GM12875 (cell line): ENCODE measurements around the gene SOST.
A peak's percentile ranks its signal among the peaks of the same experiment; 100 is the strongest.

ENCODE experiments used
- H3K4me3 ChIP-seq: one replicate; pipeline ENCODE4 v1.5.1; 2011; ENCODE audit warnings: low read depth, low read length, control low read depth
- TF ChIP-seq, protein P1 (sequence below): IDR thresholded peaks from 2 replicates; pipeline ENCODE4 v1.5.1; 2011; ENCODE audit warnings: low read depth, mild to moderate bottlenecking, control low read depth, inconsistent platforms, low read length, moderate library complexity, borderline replicate concordance; ENCODE audit not compliant: insufficient read depth

Gene SOST

DNA sequence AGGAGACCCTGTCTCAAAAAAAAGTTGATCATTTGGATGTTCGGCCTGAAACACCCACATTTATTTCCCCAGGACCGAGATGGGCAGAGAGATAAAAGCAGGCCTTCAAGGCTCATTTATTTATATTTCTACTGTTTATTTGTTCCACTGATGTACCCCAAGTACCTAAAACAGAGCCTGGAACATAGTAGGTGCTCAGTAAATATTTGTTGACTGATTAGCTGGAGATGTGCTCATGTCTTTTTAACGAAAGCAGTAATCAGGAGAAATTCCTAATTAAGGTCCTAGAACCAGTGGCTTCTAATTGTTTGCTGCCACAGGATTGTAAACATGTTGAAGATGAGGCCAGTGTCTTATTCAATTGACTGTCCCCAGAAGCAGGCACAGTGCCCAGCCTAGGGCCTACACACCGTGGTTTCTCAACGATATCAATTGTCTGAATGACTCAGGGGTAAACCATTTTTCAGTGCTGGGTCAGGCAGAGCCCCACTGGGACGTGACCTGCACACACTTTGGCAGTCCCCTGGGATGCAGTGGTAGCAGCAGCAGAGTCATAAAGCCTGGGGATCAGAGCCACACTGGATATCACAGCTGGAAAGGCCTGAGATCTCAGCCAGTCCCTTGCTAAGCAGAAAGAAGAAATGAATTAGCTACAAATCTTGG, 34.8 kb downstream of the SOST start:
- H3K4me3 ChIP-seq: no peak overlapping the region

DNA sequence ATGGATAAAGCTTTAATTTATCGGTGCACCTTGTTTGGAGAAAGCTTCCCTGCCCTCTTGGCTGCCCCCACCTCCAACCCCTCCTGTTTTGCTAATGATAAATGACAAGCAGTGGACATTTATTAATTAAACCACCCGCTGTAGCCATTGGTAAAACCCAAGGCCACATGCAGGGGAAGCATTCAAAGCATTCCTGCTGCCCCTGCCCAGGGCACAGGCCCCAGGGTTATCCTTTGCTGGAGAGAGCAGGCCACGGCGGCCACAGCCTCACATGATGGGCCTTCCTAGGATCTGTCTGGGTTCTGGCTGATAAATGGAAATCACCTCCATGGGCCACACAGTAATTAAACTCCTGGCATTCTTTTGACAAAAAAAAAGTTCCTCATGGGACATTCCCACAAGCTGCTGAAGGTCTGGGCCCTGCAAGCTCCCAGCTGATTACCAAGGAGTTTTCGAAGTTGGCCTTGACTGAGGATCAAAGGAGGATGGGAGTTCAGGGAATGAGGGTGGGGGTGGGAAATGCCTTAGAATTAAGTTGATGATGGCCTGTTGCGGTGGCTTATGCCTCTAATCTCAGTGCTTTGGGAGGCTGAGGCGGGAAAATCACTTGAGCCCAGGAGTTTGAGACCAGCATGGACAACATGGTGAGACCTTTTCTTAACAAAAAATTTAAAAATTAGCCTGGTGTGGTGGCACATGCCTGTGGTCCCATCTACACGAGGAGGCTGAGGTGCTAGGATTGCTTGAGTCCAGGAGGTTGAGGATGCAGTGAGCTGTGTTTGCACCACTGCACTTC, 35.5 kb downstream of the SOST start:
- H3K4me3 ChIP-seq: no peak overlapping the region
- TF ChIP-seq, protein P1, sequence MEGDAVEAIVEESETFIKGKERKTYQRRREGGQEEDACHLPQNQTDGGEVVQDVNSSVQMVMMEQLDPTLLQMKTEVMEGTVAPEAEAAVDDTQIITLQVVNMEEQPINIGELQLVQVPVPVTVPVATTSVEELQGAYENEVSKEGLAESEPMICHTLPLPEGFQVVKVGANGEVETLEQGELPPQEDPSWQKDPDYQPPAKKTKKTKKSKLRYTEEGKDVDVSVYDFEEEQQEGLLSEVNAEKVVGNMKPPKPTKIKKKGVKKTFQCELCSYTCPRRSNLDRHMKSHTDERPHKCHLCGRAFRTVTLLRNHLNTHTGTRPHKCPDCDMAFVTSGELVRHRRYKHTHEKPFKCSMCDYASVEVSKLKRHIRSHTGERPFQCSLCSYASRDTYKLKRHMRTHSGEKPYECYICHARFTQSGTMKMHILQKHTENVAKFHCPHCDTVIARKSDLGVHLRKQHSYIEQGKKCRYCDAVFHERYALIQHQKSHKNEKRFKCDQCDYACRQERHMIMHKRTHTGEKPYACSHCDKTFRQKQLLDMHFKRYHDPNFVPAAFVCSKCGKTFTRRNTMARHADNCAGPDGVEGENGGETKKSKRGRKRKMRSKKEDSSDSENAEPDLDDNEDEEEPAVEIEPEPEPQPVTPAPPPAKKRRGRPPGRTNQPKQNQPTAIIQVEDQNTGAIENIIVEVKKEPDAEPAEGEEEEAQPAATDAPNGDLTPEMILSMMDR: no peak

More for the DNA sequence above, 34.8 kb downstream of the SOST start:
- TF ChIP-seq, protein P1: no peak

DNA sequence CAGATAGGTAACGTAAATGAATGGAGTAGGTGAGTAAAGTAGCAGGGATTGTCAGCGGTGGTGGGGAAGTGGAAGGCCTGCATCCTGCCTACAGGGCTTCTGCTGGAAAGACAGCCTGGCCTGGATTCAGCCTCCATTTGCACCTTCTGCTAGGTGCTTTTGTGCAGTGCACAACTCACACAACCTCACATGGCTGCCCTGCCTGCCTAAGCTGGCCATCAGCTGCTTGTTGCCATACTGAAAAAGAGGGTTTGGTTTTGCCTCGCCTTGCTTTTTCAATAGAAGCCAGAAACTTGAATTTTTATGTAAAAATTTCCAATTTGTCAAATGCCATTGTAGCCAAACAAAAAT, 36.3 kb downstream of the SOST start:
- TF ChIP-seq, protein P1: no peak
- H3K4me3 ChIP-seq: no peak overlapping the region

DNA sequence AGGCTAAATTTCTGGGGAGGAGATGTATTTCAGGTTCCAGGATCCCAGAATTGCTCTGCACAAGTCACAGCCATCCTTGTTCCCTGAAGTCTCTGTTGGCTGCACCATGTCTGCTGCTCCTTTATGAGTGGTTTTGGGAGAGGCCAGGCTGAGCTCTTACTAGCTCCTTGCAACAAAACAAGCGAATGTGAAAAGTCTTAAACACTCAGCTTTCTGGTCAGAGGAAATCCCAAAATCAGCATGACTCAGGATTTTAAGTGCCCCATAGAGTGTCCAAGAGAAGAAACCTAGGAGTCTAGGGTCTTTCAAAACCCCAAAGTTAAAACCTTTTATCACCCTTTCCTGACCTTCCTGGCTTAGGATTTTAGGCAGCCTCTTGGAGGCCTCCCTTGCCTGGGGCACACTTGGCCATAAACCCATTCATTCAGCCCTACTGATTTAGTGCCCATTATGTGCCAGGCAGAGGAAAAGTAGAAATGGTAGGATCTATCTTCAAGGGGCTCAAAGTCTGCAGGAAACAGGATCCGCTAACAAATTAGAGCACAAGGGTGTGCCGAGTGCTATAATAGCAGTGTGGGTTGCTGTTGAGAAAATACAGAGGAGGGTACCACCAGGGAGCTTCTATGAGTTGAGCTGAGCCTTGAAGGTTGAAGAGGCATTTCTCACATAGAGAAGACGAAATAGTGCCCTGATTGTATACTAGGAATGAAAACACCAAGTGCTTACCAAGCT, 36.9 kb downstream of the SOST start:
- TF ChIP-seq, protein P1: no peak
- no peak overlapping the region for H3K4me3 ChIP-seq

DNA sequence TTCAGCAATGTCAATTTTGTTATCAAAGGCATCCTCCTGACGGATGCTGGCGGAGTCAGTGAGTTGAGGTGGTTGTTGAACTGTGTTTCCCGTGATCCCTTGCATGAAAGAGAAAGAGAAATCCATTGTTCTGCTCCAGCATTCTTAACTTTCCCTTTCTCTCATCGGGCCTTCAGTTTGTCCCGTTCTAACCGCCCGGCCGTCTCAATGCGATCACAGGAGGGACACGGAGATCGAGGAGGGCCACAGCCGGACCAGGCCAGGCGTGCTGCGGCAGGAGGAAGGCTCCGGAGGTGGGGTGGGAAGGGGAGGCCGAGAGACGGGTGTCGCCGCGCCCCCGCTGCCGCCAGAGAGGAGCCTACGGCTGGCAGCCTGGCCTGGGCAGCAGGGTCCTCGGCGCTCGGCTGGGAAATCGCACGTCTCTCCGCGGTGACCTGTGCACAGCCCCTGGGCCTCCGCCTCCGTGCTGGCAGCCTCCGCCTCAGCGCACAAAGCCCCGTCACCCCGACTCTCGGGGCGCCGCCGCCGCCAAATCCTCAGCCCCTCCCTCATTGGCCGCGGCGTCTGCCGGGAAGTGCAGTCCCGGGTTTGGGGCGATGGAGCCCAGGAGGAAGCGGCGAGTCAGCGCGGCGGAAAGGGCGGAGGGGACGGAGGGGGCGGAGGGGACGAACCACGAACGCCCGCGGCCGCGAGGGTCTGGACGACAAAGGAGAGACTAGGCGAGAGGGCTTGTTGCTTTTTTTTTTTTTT, 38.1 kb downstream of the SOST start:
- peak overlapping the region; percentile 76 for H3K4me3 ChIP-seq

DNA sequence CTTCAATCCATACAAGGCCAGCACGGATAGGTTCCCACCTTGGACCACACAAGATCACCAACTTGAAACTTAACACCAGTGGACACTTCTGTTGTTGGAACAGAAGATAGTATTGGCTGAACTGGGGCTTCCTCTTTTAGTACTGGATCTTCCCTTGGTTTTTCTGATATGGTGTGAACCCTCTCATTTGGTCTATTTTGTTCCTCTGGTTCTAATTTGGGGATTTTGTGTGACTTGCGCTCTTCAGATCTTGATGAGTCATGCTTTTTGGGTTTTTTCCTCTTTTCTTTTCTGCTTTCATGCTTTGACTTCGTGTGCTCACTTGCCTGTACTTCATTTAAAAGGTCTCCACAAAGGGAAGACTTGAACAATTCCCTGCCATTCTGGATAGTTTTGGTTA, 39.0 kb downstream of the SOST start:
- TF ChIP-seq, protein P1: no peak
- no peak overlapping the region for H3K4me3 ChIP-seq

More for the DNA sequence above, 38.1 kb downstream of the SOST start:
- TF ChIP-seq, protein P1: no peak
